ENCODE measurements around the gene ABHD14A. TPM values are rescaled to one million over a fixed set of nuclear protein-coding genes. Genes with fewer than 3 reads are reported as not detected.

ABHD14A gene
- total and polyA plus RNA-seq, 2 of the 13 experiments (the other 11 are each of a cell fraction or from before 2014, with no cell fraction given), result 29.5 to 46.9 TPM

- TF ChIP-seq FIP1L1 (IDR thresholded peaks at IDR 0.05; ENCODE audit: borderline replicate concordance, insufficient read depth, low read depth, low read length), result no peak
- no peak for TF ChIP-seq ZBTB3 (CRISPR knock-in tag; IDR thresholded peaks at IDR 0.05; ENCODE audit: borderline replicate concordance, low read depth)
Measured at GRCh38 chr3:51964521-51964920, 10.3 kb upstream of the ABHD14A start (continued).

GRCh38 chr3:51966016-51966415 is 8.8 kb upstream of the ABHD14A start:
- no peaks in the 10 kb centered on the region for H3K9me3 ChIP-seq (ENCODE audit: low read length)
- BruUV-seq (replicated peaks), result no TSS peak
- ChIA-PET POLR2A (interaction anchor here (0.6 to 6.8 kb wide), 4 partner anchors 9 to 30 kb away, joined by 3 to 80 read pairs (median 36); partner anchors contain the start of genes ABHD14A, ACY1, PARP3 and RPL29), CTCF (ENCODE audit: low intra/inter-chr PET ratio, low total read pairs) (no interaction called here)
- ATAC-seq, result no peak
- WGBS (ENCODE audit: low lambda C conversion rate), result 60% methylated on average over 2 of the region's 2 CpGs
- peak overlapping the region in 2 of 3 experiments; percentile 72 to 89; a peak in 2 of 6 replicates for H3K4me3 ChIP-seq (replicated peaks in 1 of 3; ENCODE audit: insufficient read depth in 1 of 3, low read depth in 2 of 3, low read length in 3 of 3)
- intact Hi-C loops (cut with micrococcal nuclease; ENCODE audit: unreplicated experiment), result no loop called here
- H3K4me1 ChIP-seq (ENCODE audit: insufficient read depth, low read length), result peaks cover 88% of the 10 kb centered on the region
- H3K27me3 ChIP-seq (ENCODE audit: control insufficient read depth in 1 of 2, insufficient read depth in 2 of 2, low read length in 2 of 2), result no peaks in the 10 kb centered on the region
- no peaks in the 10 kb centered on the region for H4K20me1 ChIP-seq (ENCODE audit: insufficient read depth, low read length)
- peak overlapping the region; percentile 89; the same call in 1 of the 2 replicates for H3K9ac ChIP-seq (ENCODE audit: insufficient read depth, low read depth, low read length)
- H2AFZ ChIP-seq (ENCODE audit: low read length), result no peak overlapping the region
- FAIRE-seq, result no peak
- TF ChIP-seq BCL6 (CRISPR knock-in tag; IDR thresholded peaks at IDR 0.05) (no peak), CBX5 (CRISPR knock-in tag; IDR thresholded peaks at IDR 0.05; ENCODE audit: borderline replicate concordance) (no peak)
- no peak for DNase-seq (ENCODE audit: low spot score)
- peaks cover 3% of the 10 kb centered on the region for H3K79me2 ChIP-seq (ENCODE audit: insufficient read depth, low read length)
- peak overlapping the region; percentile 99 for H3K4me2 ChIP-seq (ENCODE audit: low read depth, low read length)
- in situ Hi-C loops (cut with HindIII; ENCODE audit: extremely low pct_ligation_motif_present, low pct_unique_long_range_greater_than_20kb), result no loop called here
- H3K27ac ChIP-seq (ENCODE audit: extremely low read length, insufficient read depth, low read length), result no peak overlapping the region
- H3K36me3 ChIP-seq (replicated peaks in 1 of 2; ENCODE audit: control insufficient read depth in 1 of 2, insufficient read depth in 2 of 2, low read length in 2 of 2), result peaks cover 0 to 3% of the 10 kb centered on the region in 2 experiments; a peak in 1 of 5 replicates

- TF ChIP-seq AKAP8 (CRISPR knock-in tag; IDR thresholded peaks at IDR 0.05) (no peak), U2AF2 (IDR thresholded peaks at IDR 0.05; ENCODE audit: low read depth, low read length) (no peak), ZKSCAN5 (CRISPR knock-in tag; IDR thresholded peaks at IDR 0.05) (no peak)
- Histone ChIP-seq H3K36me3 (replicated peaks in 1 of 2; ENCODE audit: control insufficient read depth in 1 of 2, insufficient read depth in 2 of 2, low read length in 2 of 2) (peaks cover 1 to 5% of the 10 kb centered on the region in 2 experiments; a peak in 2 of 5 replicates), H3K27ac (ENCODE audit: extremely low read length, insufficient read depth, low read length) (peak overlapping the region; percentile 80), H2AFZ (ENCODE audit: low read length) (no peak overlapping the region), H4K20me1 (ENCODE audit: insufficient read depth, low read length) (no peaks in the 10 kb centered on the region), H3K79me2 (ENCODE audit: insufficient read depth, low read length) (peaks cover 3% of the 10 kb centered on the region), H3K9ac (ENCODE audit: insufficient read depth, low read depth, low read length) (peak overlapping the region; percentile 89), H3K4me1 (ENCODE audit: insufficient read depth, low read length) (peaks cover 89% of the 10 kb centered on the region), H3K27me3 (ENCODE audit: control insufficient read depth in 1 of 2, insufficient read depth in 2 of 2, low read length in 2 of 2) (no peaks in the 10 kb centered on the region), H3K4me2 (ENCODE audit: low read depth, low read length) (peak overlapping the region; percentile 99), H3K9me3 (ENCODE audit: low read length) (no peaks in the 10 kb centered on the region), H3K4me3 (replicated peaks in 1 of 3; ENCODE audit: insufficient read depth in 1 of 3, low read depth in 2 of 3, low read length in 3 of 3) (peak overlapping the region; percentile 69 to 89 (median 72))
- in situ Hi-C loops (cut with HindIII; ENCODE audit: extremely low pct_ligation_motif_present, low pct_unique_long_range_greater_than_20kb), result no loop called here
- intact Hi-C loops (cut with micrococcal nuclease; ENCODE audit: unreplicated experiment), result no loop called here
- ChIA-PET POLR2A (interaction anchor here (0.6 to 6.8 kb wide), 5 partner anchors 9 to 211 kb away, joined by 3 to 80 read pairs (median 13); partner anchors contain the start of genes ABHD14A, ACY1, PARP3 and RPL29), CTCF (ENCODE audit: low intra/inter-chr PET ratio, low total read pairs) (no interaction called here)
- BruUV-seq (replicated peaks), result no TSS peak
- FAIRE-seq (no peak), DNase-seq (ENCODE audit: low spot score) (no peak), ATAC-seq (no peak)
- WGBS (ENCODE audit: low lambda C conversion rate), result 78% methylated on average over 3 of the region's 5 CpGs
Measured at GRCh38 chr3:51966486-51966885, 8.4 kb upstream of the ABHD14A start.

All from HepG2 (cell line).